Activated T-helper 1 cell treated with anti-CD3 and anti-CD28 coated beads, Interleukin-12 subunit alpha, Interleukin-12 subunit beta, Interleukin-2, Interleukin-4 antibody, amounts not matched to agents 30 ng/mL and 10 ng/mL and 1 ng/mL, durations not matched to agents 14 hours and 24 hours and 36 hours (primary cell): Measurements from ENCODE around the gene SLCO4A1. TPM values are rescaled to one million over a fixed set of nuclear protein-coding genes. Genes with fewer than 3 reads are reported as not detected.
"Not testable (repeated sequence)": the region's sequence is repeated elsewhere in the genome, so short reads cannot be mapped to it uniquely, and the experiment has no call there.

Source experiments
- DNase-seq: peaks from one replicate; pipeline ENCODE4 v3.0.0; 2021; ENCODE audit warnings: low spot score
- H3K27ac Mint-ChIP-seq: one replicate; pipeline ENCODE4 v1.8.0; 2021; ENCODE audit warnings: mild to moderate bottlenecking, mixed read lengths
- H3K27me3 Mint-ChIP-seq: one replicate; pipeline ENCODE4 v1.8.0; 2022; ENCODE audit warnings: mild to moderate bottlenecking, moderate library complexity, mixed read lengths; ENCODE audit not compliant: insufficient read depth
- H3K36me3 Mint-ChIP-seq: one replicate; pipeline ENCODE4 v1.8.0; 2021; ENCODE audit warnings: low read depth, mixed read lengths
- H3K4me1 Mint-ChIP-seq: one replicate; pipeline ENCODE4 v1.8.0; 2021; ENCODE audit warnings: low read depth, mixed read lengths
- H3K4me3 Mint-ChIP-seq: one replicate; pipeline ENCODE4 v1.8.0; 2021; ENCODE audit warnings: mild to moderate bottlenecking, moderate library complexity, mixed read lengths
- H3K9me3 Mint-ChIP-seq: one replicate; pipeline ENCODE4 v1.8.0; 2021; ENCODE audit warnings: mixed read lengths
- intact Hi-C: fragments of 100-400 bp; cut with micrococcal nuclease; formaldehyde crosslinking; loops from one replicate; pipeline ENCODE4 v1.15.1; 2024
- total RNA-seq: library from RNA; stranded (reverse); gene quantifications from 2 replicates; pipeline ENCODE4 v1.2.3, GENCODE V29; 2022

SLCO4A1 gene
- total RNA-seq, 1 donor from 2014 or later = 47.6 TPM

DNA sequence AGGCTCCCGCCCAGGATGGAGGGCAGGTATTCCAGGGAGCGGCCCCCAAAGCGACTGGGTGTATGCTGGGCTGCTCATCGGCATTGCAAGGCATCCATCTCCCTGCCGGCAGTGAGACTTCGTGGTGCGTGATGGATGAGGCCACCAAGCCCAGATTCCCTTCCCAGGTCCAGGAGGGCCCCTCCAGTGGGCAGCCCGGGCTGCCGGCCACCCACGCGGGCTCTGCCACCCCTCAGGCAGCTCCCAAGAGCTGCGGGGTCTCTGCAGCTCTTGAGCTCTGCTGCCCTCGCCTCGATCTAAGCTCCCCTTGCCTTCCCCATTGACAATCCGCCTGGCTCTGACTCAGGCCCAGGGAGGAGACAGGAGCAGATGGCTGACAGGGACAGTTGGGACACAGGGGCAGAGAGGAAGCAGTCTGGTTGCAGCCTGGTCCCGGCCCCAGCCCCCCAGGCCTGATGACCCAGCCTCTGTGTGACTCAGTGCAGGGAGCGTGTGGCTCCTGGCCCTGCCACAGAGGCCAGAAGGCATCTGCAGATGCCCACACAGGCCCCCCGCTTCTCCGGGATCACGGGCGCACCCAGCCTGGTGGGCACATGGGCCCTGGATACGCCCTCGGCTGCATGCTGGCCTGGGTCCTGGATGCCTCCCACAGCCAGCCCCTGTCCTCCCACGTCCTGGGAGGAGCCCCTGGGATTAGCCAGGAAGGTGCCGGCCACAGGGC is 33.0 kb downstream of the SLCO4A1 start:
- H3K27me3 Mint-ChIP-seq = peaks cover 9% of the 10 kb centered on the region
- intact Hi-C loops = no loop called here

DNA sequence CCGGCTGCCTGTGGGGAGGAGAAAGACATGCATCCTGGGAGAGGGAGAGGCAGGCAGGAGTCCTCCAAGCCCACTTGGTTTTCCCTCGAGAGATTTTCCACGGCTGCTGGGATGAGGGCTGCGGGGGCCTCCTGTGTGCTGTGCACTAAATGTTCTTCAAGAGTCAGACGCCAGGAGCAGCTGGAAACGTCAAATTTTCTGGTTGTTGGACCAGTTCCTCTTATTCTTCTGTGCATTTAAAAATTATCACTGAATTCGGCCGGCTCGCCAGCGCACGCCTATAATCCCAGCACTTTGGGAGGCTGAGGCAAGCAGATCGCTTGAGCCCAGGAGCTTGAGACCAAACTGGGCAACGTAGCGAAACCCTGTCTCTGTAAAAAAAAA is 33.6 kb downstream of the SLCO4A1 start:
- H3K4me3 Mint-ChIP-seq = no peak overlapping the region
- H3K4me1 Mint-ChIP-seq = peaks cover 5% of the 10 kb centered on the region
- peaks cover 13% of the 10 kb centered on the region for H3K9me3 Mint-ChIP-seq
- intact Hi-C loops = no loop called here
- no peak for DNase-seq
- H3K27me3 Mint-ChIP-seq = peaks cover 9% of the 10 kb centered on the region
- H3K36me3 Mint-ChIP-seq = peaks cover 15% of the 10 kb centered on the region
- H3K27ac Mint-ChIP-seq = no peak overlapping the region

More for the DNA sequence above, 33.0 kb downstream of the SLCO4A1 start:
- H3K36me3 Mint-ChIP-seq = peaks cover 17% of the 10 kb centered on the region
- no peak for DNase-seq
- peaks cover 8% of the 10 kb centered on the region for H3K9me3 Mint-ChIP-seq
- H3K4me1 Mint-ChIP-seq = peaks cover 5% of the 10 kb centered on the region
- no peak overlapping the region for H3K4me3 Mint-ChIP-seq
- no peak overlapping the region for H3K27ac Mint-ChIP-seq

DNA sequence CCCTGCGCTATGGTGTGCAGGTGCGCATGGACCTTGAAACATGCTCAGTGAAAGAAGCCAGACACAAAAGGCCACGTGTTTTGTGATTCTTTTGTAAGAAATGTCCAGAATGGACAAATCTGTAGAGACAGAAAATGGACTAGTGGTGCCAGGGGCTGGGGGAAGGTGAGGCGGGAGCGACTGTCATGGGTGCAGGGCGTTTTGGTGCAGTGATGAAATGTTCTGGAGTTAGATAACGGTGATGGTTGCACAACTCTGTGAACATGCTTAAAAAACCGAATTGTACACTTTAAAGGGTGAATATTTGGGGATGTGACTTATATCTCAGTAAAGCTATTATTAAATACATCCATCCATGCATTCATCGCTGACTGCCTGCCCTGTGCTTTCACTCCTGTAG is 34.7 kb downstream of the SLCO4A1 start:
- no peak overlapping the region for H3K4me3 Mint-ChIP-seq
- H3K27me3 Mint-ChIP-seq = peaks cover 9% of the 10 kb centered on the region
- peaks cover 13% of the 10 kb centered on the region for H3K9me3 Mint-ChIP-seq
- peaks cover 5% of the 10 kb centered on the region for H3K4me1 Mint-ChIP-seq
- no peak for DNase-seq
- H3K36me3 Mint-ChIP-seq = peaks cover 8% of the 10 kb centered on the region
- intact Hi-C loops = no loop called here
- H3K27ac Mint-ChIP-seq = no peak overlapping the region

DNA sequence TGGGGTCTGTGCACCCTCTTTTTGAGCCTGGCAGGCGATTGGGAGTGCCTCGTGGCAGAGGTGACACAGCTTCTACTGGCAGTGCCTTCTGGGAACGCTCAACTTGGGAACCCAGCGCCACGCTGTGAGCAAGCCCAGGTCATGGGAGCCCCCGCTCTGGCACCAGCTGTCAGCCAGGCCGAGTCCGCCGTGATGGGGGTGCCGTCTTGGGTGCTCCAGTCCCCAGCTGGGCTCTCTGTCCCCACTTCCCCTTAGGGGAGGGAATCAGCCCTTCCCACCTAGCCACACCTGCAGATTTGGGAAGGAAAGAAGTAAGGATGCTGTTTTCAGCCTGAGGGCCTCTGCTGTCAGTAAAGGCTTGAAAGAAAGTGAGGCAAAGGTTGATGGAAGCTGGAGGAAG is 35.4 kb downstream of the SLCO4A1 start:
- no peak for DNase-seq
- H3K36me3 Mint-ChIP-seq = peaks cover under 1% of the 10 kb centered on the region
- no peak overlapping the region for H3K4me3 Mint-ChIP-seq
- peaks cover 13% of the 10 kb centered on the region for H3K9me3 Mint-ChIP-seq
- H3K4me1 Mint-ChIP-seq = peaks cover 5% of the 10 kb centered on the region
- intact Hi-C loops = no loop called here
- H3K27me3 Mint-ChIP-seq = peaks cover 9% of the 10 kb centered on the region
- no peak overlapping the region for H3K27ac Mint-ChIP-seq

DNA sequence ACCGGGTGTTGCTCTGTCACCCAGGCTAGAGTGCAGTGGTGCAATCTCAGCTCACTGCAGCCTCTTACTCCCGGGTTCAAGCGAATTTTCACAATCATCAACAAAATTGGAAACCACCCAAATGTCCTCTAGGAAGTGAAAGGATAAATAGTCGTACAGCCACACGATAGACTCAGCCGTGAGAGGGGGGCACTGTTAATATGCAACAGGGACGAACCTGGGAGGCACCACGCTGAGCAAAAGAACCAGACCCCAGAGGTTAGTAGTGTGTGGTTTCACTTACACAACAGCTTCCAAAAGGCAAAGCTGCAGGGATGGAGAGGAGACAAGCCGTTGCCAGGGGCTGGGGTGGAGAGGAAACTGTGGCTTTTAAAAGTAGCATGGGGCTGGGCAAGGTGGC is 36.2 kb downstream of the SLCO4A1 start:
- Mint-ChIP-seq H3K27me3 (peaks cover 9% of the 10 kb centered on the region), H3K36me3 (no peaks in the 10 kb centered on the region), H3K27ac (no peak overlapping the region), H3K4me3 (no peak overlapping the region), H3K4me1 (peaks cover 5% of the 10 kb centered on the region), H3K9me3 (peaks cover 13% of the 10 kb centered on the region)
- intact Hi-C loops = no loop called here
- no peak for DNase-seq

DNA sequence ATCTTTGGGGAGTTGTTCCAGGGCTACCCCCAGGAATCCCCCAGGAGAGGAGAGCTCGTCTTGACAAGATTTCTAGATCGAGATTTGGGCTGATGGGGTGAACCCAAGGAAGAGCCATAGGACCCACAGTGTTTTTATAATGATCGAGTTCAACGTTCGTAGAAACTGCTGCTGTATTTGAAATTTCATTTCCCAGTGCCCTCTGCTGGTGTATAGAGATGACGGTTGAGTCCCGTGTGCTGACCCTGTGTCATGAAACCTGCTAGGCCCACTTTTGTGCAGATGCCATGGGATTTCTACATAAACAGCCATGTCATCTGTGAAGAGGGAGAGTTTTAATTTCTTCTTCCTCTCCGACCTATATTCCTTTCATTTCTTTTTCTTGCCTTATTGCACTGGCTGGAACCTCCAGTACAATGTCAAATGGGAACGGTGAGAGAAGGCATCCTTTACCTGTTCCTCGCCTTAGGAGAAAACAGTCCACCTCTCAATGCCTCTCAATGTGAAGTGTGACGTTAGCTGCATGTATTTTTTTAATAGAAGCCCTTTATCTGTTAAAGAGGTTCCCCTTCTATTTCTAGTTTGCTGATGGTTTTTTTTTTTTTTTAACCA is 37.8 kb downstream of the SLCO4A1 start:
- Mint-ChIP-seq H3K4me3 (no peak overlapping the region), H3K27ac (no peak overlapping the region), H3K27me3 (peaks cover 12% of the 10 kb centered on the region), H3K9me3 (peaks cover 13% of the 10 kb centered on the region), H3K4me1 (peaks cover 5% of the 10 kb centered on the region), H3K36me3 (no peaks in the 10 kb centered on the region)
- DNase-seq = no peak
- intact Hi-C loops = no loop called here

DNA sequence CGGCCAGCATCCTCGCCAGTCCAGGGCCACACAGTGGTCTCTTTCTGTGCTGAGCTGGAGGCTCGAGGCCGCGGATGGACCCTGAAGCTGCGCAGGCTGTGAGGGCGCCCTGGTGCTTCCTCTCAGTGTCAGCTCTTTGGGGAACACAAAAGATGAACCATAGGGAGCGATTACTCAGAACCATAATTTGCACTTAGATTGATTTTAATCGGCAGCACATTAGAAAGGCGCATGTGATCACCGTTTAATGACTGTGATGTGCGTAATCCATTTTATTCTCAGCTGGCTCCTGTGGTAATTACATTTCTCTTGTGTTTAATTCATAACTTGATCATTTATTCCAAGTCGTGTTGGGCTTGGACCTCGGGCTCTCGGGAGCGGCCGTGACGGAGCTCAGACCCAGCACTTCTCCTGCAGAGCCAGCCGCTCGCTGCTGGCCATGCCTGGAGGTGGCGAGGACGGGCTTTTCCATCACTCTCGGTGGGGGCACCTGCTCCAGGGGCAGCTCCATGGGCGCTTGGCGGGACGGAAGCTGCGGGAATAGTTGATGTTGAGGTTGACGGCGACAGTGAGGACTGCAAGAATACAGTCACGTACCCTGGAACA is 40.7 kb downstream of the SLCO4A1 start:
- Mint-ChIP-seq H3K4me1 (peaks cover 14% of the 10 kb centered on the region), H3K27me3 (peaks cover 21% of the 10 kb centered on the region), H3K9me3 (peaks cover 13% of the 10 kb centered on the region), H3K36me3 (no peaks in the 10 kb centered on the region), H3K27ac (no peak overlapping the region), H3K4me3 (no peak overlapping the region)
- no peak for DNase-seq
- intact Hi-C loops = no loop called here

DNA sequence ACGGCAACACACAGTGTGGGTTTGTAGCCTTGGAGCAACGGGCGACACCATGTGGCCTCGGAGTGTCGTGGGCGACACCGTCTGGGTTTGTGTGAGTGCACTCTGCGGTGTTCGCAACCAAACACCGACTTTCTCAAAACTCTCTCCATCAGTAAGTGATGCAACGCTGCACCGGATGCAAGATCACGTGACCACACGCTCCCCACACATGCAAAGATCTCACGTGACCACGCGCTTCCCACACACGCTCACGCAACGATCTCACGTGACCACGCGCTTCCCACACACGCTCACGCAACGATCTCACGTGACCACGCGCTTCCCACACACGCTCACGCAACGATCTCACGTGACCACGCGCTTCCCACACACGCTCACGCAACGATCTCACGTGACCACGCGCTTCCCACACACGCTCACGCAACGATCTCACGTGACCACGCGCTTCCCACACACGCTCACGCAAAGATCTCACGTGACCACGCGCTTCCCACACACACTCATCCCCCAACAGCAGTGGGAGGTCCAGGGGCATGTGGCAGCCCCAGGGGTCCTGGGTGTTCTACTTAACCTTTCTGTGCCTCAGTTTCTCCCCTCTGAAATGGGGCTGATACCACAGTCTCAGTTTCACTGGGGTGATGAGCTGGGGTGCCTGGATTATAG is 41.5 kb downstream of the SLCO4A1 start:
- peaks cover 13% of the 10 kb centered on the region for H3K9me3 Mint-ChIP-seq
- H3K27ac Mint-ChIP-seq, H3K36me3 Mint-ChIP-seq, H3K4me1 Mint-ChIP-seq, H3K4me3 Mint-ChIP-seq, DNase-seq, intact Hi-C loops: not testable (repeated sequence)
- peaks cover 19% of the 10 kb centered on the region for H3K27me3 Mint-ChIP-seq

DNA sequence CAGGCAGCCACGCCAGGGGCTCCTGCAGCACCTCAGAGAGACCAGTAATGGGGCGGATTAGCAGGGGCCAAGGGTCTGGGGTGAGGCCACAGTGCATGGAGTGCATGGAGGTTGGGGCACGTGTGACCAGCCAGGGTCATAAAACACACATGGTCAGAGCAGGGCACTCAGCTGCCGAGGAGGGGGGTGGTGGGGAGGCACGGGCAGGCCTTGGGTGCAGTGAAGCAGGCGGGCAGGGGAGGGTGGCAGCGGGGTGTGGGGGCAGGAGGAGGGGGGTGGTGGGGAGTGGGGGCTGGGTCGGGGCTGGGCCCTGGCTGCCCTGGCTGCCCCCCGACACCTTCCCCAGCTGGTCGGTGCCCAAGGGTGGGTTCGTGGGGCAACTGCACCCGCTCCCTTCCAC is 42.7 kb downstream of the SLCO4A1 start:
- H3K4me1 Mint-ChIP-seq = peaks cover 10% of the 10 kb centered on the region
- no peak for DNase-seq
- H3K27ac Mint-ChIP-seq = no peak overlapping the region
- peaks cover 14% of the 10 kb centered on the region for H3K27me3 Mint-ChIP-seq
- intact Hi-C loops = no loop called here
- peaks cover 9% of the 10 kb centered on the region for H3K9me3 Mint-ChIP-seq
- H3K4me3 Mint-ChIP-seq = no peak overlapping the region
- no peaks in the 10 kb centered on the region for H3K36me3 Mint-ChIP-seq

DNA sequence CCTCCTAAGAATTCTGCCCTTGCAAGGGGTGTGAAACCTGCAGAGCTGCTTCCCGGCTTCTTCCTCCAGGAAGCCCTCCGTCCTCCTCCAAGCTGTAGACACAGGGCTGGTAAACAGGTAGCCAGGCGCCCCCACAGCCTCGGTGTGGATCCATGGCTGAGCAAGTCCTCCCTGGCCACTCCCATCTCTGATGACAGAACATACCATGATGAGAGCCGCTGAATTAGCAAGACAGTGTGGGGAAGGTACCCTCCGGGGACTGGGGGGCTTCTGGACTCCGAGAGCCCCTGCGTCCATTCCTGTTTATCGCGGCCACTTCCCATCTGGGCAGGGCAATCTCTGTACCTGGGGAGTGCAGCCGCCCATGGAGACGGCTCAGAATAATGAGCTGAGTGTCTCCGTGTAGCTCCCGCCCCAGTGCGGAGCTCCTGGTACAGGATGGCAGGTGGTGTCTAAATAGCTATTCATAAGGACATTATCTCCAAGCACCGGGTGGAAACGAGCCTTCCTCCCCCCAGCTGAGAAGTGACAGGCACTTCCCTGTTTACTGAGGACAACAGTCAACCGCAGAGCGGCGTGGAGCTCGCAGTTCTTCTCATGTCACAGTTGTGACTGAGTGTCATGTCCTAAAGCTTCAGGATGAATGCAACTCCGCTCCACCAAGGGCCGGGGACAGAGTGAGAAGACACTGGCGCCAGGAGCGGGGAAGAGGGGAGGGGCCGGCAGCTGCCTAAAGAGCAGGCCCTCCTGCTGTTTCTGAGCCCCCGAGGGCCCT is 43.7 kb downstream of the SLCO4A1 start:
- intact Hi-C loops = no loop called here
- H3K4me3 Mint-ChIP-seq = peak overlapping the region; percentile 39
- DNase-seq = no peak

DNA sequence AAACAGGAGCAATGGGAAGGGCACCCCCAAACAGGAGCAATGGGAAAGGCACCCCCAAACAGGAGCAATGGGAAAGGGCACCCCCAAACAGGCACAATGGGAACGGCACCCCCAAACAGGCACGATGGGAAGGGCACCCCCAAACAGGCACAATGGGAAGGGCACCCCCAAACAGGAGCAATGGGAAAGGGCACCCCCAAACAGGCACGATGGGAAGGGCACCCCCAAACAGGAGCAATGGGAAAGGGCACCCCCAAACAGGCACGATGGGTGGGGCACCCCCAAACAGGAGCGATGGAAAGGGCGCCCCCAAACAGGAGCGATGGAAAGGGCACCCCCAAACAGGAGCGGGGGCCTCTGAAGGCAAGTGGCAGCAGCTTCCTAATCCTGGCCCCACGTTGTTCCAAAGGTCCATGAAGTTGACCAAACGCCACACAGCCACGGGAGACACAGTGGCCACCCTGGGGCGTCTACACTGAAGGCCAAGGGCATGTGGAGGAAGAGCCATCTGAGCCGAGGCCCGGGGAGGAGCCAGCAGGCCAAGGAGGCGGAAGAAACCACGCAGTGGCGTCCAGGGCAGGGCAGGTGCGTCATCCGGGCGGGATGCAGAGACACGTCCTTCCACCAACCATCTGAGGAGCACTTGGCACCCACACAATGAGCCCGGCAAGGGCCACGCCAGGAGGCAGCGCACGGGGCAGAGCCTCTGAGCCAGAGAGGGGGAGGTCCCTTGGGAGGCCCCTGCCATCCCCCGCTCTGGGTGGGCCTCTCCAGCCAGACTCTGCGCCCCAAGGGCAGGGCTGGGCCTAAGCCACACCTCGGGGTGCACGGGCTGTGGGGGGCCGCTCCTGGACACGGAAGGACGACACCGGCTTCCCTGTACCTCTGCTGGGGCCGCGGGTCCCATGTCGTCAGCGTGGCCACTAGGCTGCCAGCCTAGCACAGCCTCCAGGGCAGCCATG is 44.8 kb downstream of the SLCO4A1 start:
- Mint-ChIP-seq H3K27me3 (peaks cover 14% of the 10 kb centered on the region), H3K36me3 (no peaks in the 10 kb centered on the region), H3K4me1 (peaks cover 10% of the 10 kb centered on the region), H3K27ac (no peak overlapping the region), H3K9me3 (no peaks in the 10 kb centered on the region), H3K4me3 (no peak overlapping the region)
- no peak for DNase-seq
- intact Hi-C loops = no loop called here

More for the DNA sequence above, 43.7 kb downstream of the SLCO4A1 start:
- Mint-ChIP-seq H3K36me3 (no peaks in the 10 kb centered on the region), H3K27me3 (peaks cover 14% of the 10 kb centered on the region), H3K27ac (no peak overlapping the region), H3K4me1 (peaks cover 10% of the 10 kb centered on the region), H3K9me3 (no peaks in the 10 kb centered on the region)

DNA sequence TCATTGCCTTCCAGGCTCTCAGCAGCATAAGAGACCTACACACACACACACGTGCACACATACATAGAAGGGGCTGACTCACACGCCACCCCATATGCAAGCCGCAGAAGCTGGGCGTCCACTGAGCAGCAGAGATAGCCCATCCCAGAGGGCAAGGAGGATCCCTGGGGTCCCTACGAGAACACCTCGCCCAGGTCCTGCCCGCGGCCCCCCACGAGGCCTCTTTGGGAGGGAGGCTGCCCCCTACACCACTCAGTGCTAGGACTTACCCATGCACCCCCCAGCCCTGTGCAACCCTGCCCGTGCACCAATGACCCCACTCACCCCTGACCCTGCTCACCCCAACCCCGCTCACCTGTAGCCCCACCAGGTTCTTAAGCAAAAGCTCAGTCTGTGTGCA is 45.8 kb downstream of the SLCO4A1 start:
- Mint-ChIP-seq H3K27ac (no peak overlapping the region), H3K27me3 (peaks cover 16% of the 10 kb centered on the region), H3K4me1 (peaks cover 10% of the 10 kb centered on the region), H3K9me3 (no peaks in the 10 kb centered on the region), H3K36me3 (no peaks in the 10 kb centered on the region), H3K4me3 (no peak overlapping the region)
- intact Hi-C loops = no loop called here
- DNase-seq = no peak
